OCI-LY1 (cell line): ENCODE results near the gene JPH3.

Experiments used
- H2AFZ ChIP-seq: fragments of 200-600 bp; sonication (generic), shearing (Covaris generic); 2 replicates; pipeline ENCODE4 v1.6.0; 2014; ENCODE audit warnings: antibody characterized with exemption, mild to moderate bottlenecking, low read length
- H3F3A ChIP-seq: fragments of 200-600 bp; sonication (generic), shearing (Covaris generic); 2 replicates; pipeline ENCODE4 v1.6.0; 2014; ENCODE audit warnings: mild to moderate bottlenecking, antibody characterized with exemption, low read length, moderate library complexity; ENCODE audit not compliant: insufficient read depth
- H3K27ac ChIP-seq: fragments of 200-600 bp; sonication (generic); 2 replicates; pipeline ENCODE4 v1.5.1; 2014; ENCODE audit warnings: low read length, mixed run types, mild to moderate bottlenecking, low read depth; ENCODE audit not compliant: poor library complexity, severe bottlenecking
- H3K27me3 ChIP-seq: fragments of 200-600 bp; sonication (generic); 2 replicates; pipeline ENCODE4 v1.6.0; 2014; ENCODE audit warnings: antibody characterized with exemption, mild to moderate bottlenecking, low read length, moderate library complexity; ENCODE audit not compliant: insufficient read depth
- H3K36me3 ChIP-seq: fragments of 200-600 bp; sonication (generic); 2 replicates; pipeline ENCODE4 v1.6.1; 2014; ENCODE audit warnings: mild to moderate bottlenecking, antibody characterized with exemption, low read length, moderate library complexity, mixed read lengths; ENCODE audit not compliant: insufficient read depth
- H3K4me1 ChIP-seq: fragments of 200-600 bp; sonication (generic); 2 replicates; pipeline ENCODE4 v1.5.1; 2014; ENCODE audit warnings: mild to moderate bottlenecking, low read length, moderate library complexity; ENCODE audit not compliant: insufficient read depth, severe bottlenecking
- H3K4me2 ChIP-seq: fragments of 200-600 bp; sonication (generic), shearing (Covaris generic); 2 replicates; pipeline ENCODE4 v1.6.1; 2014; ENCODE audit warnings: low read length
- H3K4me3 ChIP-seq: fragments of 200-600 bp; sonication (generic); 2 replicates; pipeline ENCODE4 v1.5.1; 2014; ENCODE audit warnings: low read length, low read depth, mild to moderate bottlenecking, mixed read lengths; ENCODE audit not compliant: poor library complexity, severe bottlenecking
- H3K79me2 ChIP-seq: fragments of 200-600 bp; shearing (Covaris generic); 2 replicates; pipeline ENCODE4 v1.6.1; 2016; ENCODE audit warnings: mixed run types, low read length, mixed read lengths; ENCODE audit not compliant: insufficient read depth
- H3K9ac ChIP-seq: fragments of 200-600 bp; sonication (generic), shearing (Covaris generic); 2 replicates; pipeline ENCODE4 v1.6.1; 2014; ENCODE audit warnings: mild to moderate bottlenecking, low read length, mixed read lengths
- H3K9me2 ChIP-seq: fragments of 200-600 bp; sonication (generic), shearing (Covaris generic); 2 replicates; pipeline ENCODE4 v1.6.1; 2014; ENCODE audit warnings: low read depth, mild to moderate bottlenecking, low read length, mixed read lengths
- H3K9me3 ChIP-seq: fragments of 200-600 bp; shearing (Covaris generic); 2 replicates; pipeline ENCODE4 v1.6.1; 2014; ENCODE audit warnings: low read length, mixed read lengths
- H4K20me1 ChIP-seq: fragments of 200-600 bp; sonication (generic), shearing (Covaris generic); 2 replicates; pipeline ENCODE4 v1.6.0; 2016; ENCODE audit warnings: mild to moderate bottlenecking, low read length; ENCODE audit not compliant: insufficient read depth
- CTCF ChIP-seq: fragments of 200-600 bp; sonication (generic), shearing (Covaris generic); IDR thresholded peaks from 2 replicates; pipeline ENCODE4 v1.5.1; 2017; ENCODE audit warnings: mild to moderate bottlenecking, antibody characterized with exemption, low read length, moderate library complexity, mixed read lengths
- EZH2 ChIP-seq: fragments of 200-600 bp; sonication (generic), shearing (Covaris generic); IDR thresholded peaks from 2 replicates; pipeline ENCODE4 v1.8.0; 2017; ENCODE audit warnings: borderline replicate concordance, mixed run types, mild to moderate bottlenecking, antibody characterized with exemption, low read length, moderate library complexity, mixed read lengths

Gene JPH3

GRCh38 chr16:87677830-87678229, 75.5 kb downstream of the JPH3 start:
- H3K9me3 ChIP-seq, result no peaks in the 10 kb centered on the region
- H3K4me3 ChIP-seq, result no peak overlapping the region
- no peaks in the 10 kb centered on the region for H3K27me3 ChIP-seq
- no peaks in the 10 kb centered on the region for H3K9me2 ChIP-seq
- no peak for TF ChIP-seq EZH2
- TF ChIP-seq CTCF, result no peak
- no peaks in the 10 kb centered on the region for H3F3A ChIP-seq
- no peak overlapping the region for H3K4me2 ChIP-seq
- no peak overlapping the region for H3K9ac ChIP-seq
- H3K36me3 ChIP-seq, result no peaks in the 10 kb centered on the region
- H3K4me1 ChIP-seq, result no peaks in the 10 kb centered on the region
- no peaks in the 10 kb centered on the region for H3K79me2 ChIP-seq
- H4K20me1 ChIP-seq, result no peaks in the 10 kb centered on the region
- H3K27ac ChIP-seq, result no peak overlapping the region
- no peak overlapping the region for H2AFZ ChIP-seq

GRCh38 chr16:87678618-87679017, 76.3 kb downstream of the JPH3 start:
- Histone ChIP-seq H2AFZ (no peak overlapping the region), H3K27me3 (no peaks in the 10 kb centered on the region), H3K4me3 (no peak overlapping the region), H3K79me2 (no peaks in the 10 kb centered on the region), H3K9me2 (no peaks in the 10 kb centered on the region), H3K9ac (no peak overlapping the region), H3K27ac (no peak overlapping the region), H4K20me1 (no peaks in the 10 kb centered on the region), H3K4me1 (no peaks in the 10 kb centered on the region), H3K4me2 (no peak overlapping the region), H3K9me3 (no peaks in the 10 kb centered on the region), H3K36me3 (no peaks in the 10 kb centered on the region), H3F3A (no peaks in the 10 kb centered on the region)
- TF ChIP-seq EZH2, result no peak
- TF ChIP-seq CTCF, result no peak

GRCh38 chr16:87679593-87680271, 77.4 kb downstream of the JPH3 start:
- no peaks in the 10 kb centered on the region for H3K9me3 ChIP-seq
- TF ChIP-seq CTCF (no peak), EZH2 (no peak)
- H3K27me3 ChIP-seq, result no peaks in the 10 kb centered on the region
- H3K4me3 ChIP-seq, result no peak overlapping the region
- H3K4me1 ChIP-seq, result no peaks in the 10 kb centered on the region
- no peaks in the 10 kb centered on the region for H3K36me3 ChIP-seq
- H2AFZ ChIP-seq, result no peak overlapping the region
- H3K27ac ChIP-seq, result no peak overlapping the region
- H3K9me2 ChIP-seq, result no peaks in the 10 kb centered on the region
- no peak overlapping the region for H3K9ac ChIP-seq
- no peaks in the 10 kb centered on the region for H3F3A ChIP-seq
- no peaks in the 10 kb centered on the region for H3K79me2 ChIP-seq
- no peaks in the 10 kb centered on the region for H4K20me1 ChIP-seq
- no peak overlapping the region for H3K4me2 ChIP-seq
